Measurements from ENCODE around the gene MET.
"Not testable (repeated sequence)": the region's sequence is repeated elsewhere in the genome, so short reads cannot be mapped to it uniquely, and the experiment has no call there.

The MET gene

DNA sequence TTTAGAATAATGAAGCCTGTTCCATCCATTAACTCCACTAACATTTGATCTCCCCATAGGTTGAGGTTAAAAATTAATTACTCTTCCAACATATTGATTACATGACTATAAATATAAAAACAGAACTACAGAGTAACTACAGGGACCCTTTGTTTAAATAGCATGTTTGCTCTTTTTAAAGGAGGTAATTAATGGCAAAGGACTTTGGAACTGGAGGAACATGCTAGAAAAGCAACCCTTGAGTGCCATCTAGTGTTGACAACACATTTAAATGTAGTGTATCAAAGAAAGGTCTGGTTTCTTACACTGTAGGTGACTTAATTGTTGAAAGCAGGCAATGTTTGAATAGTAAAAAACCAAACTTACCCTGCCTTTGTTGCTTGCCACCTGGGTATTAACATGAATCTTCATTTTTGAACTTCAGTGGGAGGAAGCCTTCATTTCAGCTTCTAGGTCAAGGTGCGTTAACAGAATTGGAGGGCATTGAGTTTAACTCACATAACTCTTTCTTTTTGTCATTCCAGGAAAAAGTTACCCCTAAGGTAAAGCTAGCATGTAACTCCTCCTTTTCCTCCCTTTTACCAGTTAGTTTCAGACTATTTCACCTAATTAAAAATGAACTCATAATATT lies 137.8 kb downstream of the MET start:
- no peak for DNase-seq (ENCODE audit: low read depth)

DNA sequence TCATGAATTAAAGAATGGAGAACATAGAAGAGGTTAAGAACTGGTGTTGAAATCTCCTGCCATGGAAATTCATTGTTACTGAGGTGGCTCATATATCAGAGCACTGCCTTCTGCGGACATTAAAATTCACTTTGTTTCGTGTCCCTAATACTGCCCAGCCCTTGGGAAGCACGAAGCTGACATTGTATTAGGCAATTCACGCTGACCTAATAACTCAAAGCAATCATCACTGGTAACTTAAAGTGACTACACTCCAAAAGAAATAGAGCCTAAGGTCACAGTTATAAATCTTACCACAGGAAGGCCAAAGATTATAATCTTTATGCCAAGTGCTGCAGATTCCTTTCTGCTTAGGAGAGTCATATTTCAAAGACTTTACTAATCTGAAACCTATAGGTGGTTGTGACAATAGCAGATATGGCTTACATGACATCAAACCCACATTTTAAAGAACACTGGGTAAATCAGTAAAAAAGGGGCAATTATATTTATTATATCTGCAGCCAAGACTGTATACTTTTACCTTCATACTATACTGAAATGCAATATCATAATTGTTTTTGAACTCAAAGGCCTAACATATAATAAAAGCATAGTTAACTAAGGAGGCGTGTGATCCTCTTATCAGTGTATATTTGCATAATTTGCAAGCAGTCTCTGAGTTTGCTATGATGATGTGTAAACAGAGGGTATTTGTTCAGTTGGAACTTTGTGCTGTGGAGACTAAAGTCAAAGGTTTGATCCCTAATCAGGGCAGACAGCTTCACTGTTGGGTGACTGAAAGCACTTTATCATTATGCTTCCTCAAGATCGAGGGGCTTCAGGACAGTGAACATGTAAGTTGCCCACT lies 138.5 kb downstream of the MET start:
- no peak for DNase-seq (ENCODE audit: low read depth)

DNA sequence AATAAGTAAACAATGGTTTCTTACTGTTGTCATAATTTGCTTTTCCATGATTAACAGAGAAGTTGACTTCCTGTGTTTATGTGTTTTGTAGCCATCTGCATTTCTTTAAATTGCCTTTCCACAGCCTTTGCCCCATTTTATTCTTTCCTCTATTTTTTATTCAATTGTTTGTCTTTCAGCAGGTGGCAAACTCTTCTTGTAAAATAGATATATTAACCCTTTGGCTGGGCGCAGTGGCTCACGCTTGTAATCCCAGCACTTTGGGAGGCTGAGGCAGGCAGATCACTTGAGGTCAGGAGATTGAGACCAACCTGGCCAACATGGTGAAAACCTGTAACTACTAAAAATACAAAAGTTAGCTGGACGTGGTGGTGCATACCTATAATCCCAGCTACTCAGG lies 139.8 kb downstream of the MET start:
- DNase-seq (ENCODE audit: low read depth), result no peak

DNA sequence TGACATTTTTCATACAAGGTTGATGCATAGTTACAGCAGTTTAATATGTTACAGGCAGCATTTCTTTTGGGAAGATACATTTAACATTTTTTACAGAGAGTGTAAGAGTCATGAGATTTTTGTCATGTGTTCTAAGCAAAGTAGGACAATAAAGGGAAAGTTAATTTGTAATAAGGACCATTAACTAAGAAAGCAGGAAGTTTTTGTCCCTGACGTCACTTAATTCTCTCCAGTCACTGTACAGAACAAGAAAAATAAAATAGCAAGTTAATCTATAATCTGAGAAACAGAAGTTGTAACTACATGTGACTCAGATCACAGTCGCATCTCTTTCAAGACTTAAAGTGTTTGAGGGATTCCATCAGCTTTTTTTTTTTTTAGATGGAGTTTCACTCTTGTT lies 140.9 kb downstream of the MET start:
- no peak for DNase-seq (ENCODE audit: low read depth)

DNA sequence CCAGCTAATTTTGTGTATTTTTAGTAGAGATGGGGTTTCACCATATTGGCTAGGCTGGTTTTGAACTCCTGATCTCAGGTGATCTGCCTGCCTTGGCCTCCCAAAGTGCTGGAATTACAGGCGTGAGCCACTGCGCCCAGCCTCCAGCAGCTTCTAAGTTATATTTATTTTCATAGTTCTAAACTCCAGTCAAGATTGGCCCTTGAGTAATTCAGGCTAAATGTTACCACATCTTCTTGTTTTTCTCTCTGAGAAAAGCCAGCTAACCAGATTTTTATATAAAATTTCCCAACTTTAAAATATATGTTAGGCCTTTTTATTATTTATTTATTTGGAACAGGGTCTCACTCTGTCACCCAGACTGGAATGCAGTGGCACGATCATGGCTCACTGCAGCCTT lies 141.4 kb downstream of the MET start:
- DNase-seq (ENCODE audit: low read depth), result not testable (repeated sequence)

DNA sequence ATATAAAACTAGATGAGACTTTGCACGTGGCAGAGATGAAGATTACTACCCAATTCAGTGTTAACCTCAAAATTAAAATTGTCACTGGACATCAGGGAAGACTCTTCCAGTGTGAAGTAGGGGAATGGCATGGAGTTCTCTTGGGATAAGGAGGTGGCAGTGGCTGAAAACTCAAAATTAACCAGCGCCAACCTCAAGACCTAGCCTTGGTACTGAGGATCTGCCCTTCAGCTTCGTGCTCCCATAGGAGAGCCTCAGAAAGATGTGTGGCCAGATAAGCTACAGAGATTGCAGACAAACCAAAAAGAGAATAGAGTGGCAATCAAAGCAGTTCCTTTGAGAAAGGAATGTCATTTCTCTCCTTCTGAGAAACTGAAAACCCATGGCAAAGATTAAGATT lies 143.0 kb downstream of the MET start:
- DNase-seq (ENCODE audit: low read depth), result no peak

DNA sequence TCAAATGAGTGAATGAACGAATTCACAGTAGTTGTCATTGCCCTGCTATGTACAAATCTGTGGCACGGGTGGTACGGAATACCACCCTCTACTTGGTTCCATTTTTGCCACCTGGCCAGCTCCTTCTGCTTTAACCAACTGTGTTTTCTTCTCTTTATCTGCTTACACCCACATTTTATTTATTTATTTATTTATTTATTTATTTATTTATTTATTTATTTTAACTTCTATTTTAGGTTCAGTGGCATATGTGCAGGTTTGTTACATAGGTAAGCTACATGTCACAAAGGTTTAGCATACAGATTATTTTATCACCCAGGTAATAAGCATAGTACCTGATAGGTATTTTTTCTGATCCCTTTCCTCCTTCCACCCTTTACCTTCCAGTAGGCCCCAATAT lies 148.2 kb downstream of the MET start:
- no peak for DNase-seq (ENCODE audit: low read depth)

DNA sequence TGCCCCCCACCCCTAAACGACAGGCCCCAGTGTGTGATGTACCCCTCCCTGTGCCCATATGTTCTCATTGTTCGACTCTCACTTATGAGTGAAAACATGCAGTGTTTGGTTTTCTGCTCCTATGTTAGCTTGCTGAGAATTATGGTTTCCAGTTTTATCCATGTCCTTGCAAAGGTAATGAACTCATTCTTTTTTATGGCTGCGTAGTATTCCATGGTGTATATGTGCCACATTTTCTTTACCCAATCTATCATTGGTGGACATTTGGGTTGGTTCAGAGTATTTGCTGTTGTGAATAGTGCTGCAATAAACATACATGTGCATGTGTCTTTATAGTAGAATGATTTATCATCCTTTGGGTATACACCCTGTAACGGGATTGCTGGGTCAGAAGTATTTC lies 149.7 kb downstream of the MET start:
- DNase-seq (ENCODE audit: low read depth), result not testable (repeated sequence)

DNA sequence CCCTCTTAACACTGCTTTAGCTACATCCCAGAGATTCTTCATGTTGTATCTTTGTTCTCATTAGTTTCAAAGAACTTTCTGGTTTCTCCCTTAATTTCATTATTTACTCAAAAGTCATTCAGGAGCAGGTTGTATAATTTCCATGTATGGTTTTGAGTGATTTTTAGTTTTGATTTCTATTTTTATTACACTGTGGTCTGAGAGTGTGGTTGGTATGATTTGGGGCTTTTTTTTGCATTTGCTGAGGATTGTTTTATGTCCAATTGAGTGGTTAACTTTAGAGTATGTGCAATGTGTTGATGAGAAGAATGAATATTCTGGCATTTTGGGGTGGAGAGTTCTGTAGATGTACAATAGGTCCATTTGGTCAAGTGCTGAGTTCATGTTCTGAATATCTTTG lies 152.5 kb downstream of the MET start:
- DNase-seq (ENCODE audit: low read depth), result no peak

DNA sequence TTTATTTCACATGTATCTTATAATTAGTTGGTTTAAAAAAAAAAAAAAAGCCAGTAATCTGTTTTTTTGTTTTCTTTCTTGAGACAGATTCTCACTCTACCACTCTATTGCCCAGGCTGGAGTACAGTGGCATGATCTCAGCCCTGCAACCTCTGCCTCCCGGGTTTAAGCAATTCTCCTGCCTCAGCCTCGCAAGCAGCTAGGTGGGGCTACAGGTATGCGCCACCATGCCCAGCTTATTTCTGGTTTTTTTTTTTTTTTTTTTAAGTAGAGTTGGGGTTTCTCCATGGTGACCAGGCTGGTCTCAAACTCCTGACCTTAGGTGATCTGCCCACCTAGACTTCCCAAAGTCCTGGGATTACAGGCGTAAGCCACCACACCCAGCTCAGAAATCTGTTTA lies 156.3 kb downstream of the MET start:
- DNase-seq (ENCODE audit: low read depth), result no peak

DNA sequence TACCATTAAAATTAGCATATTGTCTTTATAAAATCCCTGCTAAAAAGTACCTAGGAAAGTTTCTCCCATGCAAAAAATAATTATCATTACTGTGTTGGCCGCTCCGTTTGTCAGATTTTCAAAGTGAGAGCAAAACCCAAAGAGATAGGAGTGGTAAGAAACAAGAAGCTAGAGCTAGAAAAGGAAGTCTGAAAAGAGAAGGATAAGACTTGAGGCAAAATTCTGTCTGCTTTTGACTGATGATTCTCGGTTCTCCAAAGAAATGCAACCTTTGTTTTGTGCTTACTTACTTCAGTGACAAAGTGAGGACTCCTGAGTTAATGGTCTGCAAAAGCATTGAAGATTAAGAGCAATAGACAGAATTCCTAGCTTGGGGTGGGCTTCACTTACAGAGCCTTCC lies 157.0 kb downstream of the MET start:
- DNase-seq (ENCODE audit: low read depth), result no peak

DNA sequence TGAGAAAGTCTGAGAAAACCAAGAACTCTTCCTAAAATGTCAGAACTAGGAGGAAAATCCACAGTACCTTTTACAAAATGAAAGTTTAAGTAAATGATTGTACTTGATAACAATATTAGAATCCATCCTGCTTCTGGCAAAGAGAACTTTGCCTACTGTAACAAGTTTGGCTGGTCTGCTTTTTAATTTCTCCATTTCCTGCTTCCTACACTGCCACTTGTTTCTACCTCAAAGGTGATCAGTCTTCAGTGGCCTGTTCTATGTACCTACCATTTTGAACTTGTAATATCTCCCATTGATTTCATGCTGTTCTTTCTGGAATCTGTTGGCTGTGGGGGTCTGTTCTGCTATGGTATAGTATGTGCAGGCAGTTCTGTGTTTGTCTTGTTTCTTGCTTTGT lies 157.5 kb downstream of the MET start:
- DNase-seq (ENCODE audit: low read depth), result no peak

DNA sequence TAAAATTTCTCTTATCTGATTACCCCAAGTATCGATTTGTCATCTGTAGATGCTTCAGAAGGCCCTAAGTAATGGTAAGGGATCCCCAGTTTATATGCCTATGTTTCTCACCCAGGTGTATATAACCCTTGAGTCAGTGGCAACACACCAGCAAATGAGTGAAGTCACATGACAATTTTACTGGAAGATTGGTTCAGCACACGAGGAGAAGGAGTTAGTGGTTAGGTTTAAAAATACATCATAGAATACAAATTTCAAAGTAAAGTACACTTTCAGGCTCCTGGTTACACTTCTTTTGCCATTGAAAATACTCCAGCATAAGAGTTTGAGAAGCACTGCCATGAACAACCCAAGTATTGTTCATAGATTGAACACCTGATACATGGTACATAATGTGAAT lies 160.7 kb downstream of the MET start:
- DNase-seq (ENCODE audit: low read depth), result no peak

DNA sequence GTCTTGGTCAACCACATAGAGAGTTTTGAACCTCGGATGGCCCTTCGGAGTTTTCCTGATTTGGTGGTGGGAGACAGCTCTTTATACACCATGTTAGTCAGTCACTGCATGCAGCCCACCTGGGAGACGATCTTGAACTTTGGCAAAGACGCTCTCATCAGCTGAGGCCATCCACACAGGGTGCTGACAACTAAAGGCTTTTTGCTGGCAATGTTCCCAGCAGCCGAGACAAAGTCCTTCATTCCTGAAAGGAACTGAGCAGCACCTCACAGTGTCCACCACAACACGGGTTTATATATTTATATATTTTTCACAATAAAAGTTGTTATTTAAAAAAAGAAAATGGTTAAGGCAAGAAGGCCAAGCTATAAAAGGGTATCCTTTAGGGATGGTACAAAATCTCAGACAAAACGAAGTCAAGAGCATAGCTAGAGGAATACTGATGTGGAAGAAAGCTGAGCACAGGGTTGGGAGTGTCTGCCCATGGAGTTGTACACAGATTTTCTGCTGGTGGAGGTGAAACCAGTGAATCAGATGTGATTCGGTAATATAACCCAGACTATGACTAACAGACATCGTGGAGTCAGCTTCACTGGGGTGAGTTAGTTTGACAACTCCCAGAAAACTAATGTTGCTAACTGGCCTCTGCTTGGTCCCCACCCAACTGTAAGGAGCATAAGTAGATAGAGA lies 163.0 kb downstream of the MET start:
- DNase-seq (ENCODE audit: low read depth), result no peak

DNA sequence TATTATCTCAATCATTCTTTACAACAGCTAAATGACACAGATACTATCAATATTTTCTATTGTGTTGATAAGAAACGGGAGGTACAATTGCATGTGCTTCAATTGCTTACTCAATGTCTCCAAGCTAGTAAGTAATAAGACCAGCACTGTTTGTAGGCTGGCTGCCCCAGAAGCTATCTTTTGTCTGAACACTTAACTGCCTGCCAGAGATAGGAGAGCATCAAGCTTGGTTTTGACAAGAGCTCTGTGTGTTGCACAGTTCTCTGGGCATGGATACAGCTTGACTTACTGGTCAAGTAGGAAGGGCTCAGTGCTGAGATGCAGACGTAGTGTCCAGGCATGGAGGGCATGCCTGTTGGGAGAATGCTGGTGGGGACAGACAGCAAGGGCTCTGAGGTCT lies 164.1 kb downstream of the MET start:
- peak; percentile 21 for DNase-seq (ENCODE audit: low read depth)

DNA sequence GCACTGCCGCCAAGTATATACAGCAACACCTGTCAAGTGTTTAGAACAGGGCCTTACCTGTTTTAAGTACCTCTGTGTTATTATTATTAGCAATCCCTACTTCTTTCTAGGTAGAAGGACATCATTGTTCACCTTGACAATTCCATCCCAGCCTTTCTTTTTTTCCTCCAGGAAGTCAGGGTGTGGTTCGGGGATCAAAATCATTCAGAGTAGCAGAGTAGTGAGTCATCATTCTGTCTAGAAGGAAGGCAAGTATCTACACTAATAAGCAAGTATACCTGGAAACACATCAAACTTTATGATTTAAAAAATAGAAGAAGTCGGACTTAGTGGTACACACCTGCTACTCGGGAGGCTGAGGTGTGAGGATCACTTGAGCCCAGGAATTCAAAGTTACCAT lies 164.9 kb downstream of the MET start:
- no peak for DNase-seq (ENCODE audit: low read depth)

DNA sequence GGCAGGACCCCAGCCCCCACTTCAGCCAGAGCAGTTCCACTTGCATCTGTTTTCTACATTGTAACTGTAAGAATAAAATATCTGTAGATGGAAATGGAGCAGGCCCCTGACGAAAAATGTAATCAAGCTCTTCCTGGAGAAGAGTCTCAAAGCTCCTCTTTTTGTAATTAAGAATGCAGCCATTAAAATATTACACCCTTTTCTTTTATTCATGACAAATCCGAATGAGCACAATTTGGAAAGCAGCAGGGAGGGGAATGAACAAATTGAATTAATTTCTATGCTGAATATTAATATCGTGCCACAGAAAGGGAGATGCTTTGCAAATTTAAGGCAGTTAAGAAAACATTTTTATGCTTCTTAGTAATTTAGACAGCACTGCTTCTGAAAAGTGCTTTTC lies 165.6 kb downstream of the MET start:
- no peak for DNase-seq (ENCODE audit: low read depth)

DNA sequence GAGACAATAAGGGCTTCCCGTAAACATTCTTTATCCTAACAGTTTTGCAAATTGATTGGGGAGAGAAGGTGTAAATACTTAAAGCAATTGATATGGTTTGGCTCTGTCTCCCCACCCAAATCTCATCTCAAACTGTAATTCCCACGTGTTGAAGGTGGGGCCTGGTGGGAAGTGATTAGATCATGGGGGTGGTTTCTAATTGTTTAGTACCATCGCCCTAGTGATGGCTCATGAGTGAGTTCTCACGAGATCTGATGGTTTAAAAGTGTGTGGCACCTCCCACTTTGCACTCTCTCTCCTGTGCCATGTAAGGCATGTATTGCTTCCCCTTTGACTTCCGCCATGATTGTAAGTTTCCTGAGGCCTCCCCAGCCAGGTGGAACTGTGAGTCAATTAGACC lies 168.3 kb downstream of the MET start:
- DNase-seq (ENCODE audit: low read depth), result no peak

DNA sequence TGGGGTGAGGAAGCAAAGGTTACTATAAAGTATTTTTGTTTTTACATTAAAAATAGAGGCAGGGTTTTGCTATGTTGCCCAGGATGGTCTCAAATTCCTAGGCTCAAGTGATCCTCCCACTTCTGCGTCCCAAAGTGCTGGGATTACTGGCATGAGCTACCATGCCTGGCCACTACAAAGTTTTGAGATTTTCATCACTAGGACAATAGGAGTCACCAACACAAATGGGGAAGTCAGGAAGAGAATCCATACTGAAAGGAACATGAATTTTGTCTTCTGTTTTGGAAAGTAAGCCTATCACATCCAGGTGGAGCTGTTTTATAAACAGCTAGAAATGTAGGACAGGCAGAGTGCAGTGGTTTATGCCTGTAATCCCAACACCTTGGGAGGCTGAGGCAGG lies 170.4 kb downstream of the MET start:
- DNase-seq (ENCODE audit: low read depth), result no peak

DNA sequence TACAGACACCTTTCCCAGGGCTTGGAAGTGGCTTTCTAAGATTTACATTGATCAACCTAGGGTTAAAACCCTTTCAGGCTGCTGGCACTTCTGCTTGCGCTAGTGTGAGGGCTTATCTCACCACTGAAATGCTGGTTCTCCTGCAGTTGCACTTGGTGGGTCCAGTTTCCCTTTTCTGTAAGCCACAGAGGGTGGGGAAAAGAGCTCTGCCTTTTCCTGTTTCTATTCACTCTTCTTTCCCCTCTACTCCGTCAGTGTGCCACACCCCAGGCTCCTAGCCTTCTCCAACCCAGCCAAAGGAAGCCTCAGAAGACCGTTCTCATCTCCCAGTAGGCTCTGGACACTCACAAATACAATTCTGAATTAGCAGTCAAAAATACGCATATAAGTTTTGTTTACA lies 171.4 kb downstream of the MET start:
- no peak for DNase-seq (ENCODE audit: low read depth)

All from CMK (cell line).